H9 (cell line): ENCODE data around the gene WDR88. TPM values are rescaled to one million over a fixed set of nuclear protein-coding genes. Genes with fewer than 3 reads are reported as not detected.
A peak's percentile ranks its signal among the peaks of the same experiment; 100 is the strongest.
"Not testable (repeated sequence)": the region's sequence is repeated elsewhere in the genome, so short reads cannot be mapped to it uniquely, and the experiment has no call there.

Experiments used
- DNase-seq: peaks from one replicate; pipeline ENCODE4 v3.0.0-alpha.2; 2017
- H2AFZ ChIP-seq: one replicate; pipeline ENCODE4 v1.6.1; 2013; ENCODE audit warnings: mild to moderate bottlenecking, low read length, control low read depth, moderate library complexity
- H2AK5ac ChIP-seq: 2 replicates; pipeline ENCODE4 v1.6.1; 2013; ENCODE audit warnings: low read length, control low read depth, mixed read lengths; ENCODE audit not compliant: insufficient read length
- H2BK120ac ChIP-seq: one replicate; pipeline ENCODE4 v1.6.1; 2013; ENCODE audit warnings: low read depth, mild to moderate bottlenecking, low read length, control low read depth, inconsistent platforms; ENCODE audit not compliant: poor library complexity, severe bottlenecking
- H2BK12ac ChIP-seq: 2 replicates; pipeline ENCODE4 v1.6.1; 2013; ENCODE audit warnings: low read length, control low read depth, mixed read lengths, low read depth; ENCODE audit not compliant: insufficient read length
- H2BK15ac ChIP-seq: 2 replicates; pipeline ENCODE4 v1.6.1; 2013; ENCODE audit warnings: low read depth, low read length, control low read depth
- H2BK20ac ChIP-seq: one replicate; pipeline ENCODE4 v1.6.1; 2013; ENCODE audit warnings: low read depth, mild to moderate bottlenecking, low read length, control low read depth, inconsistent platforms; ENCODE audit not compliant: poor library complexity, severe bottlenecking
- H2BK5ac ChIP-seq: 2 replicates; pipeline ENCODE4 v1.6.1; 2013; ENCODE audit warnings: low read length, control low read depth, mixed read lengths; ENCODE audit not compliant: insufficient read length
- H3K14ac ChIP-seq: 2 replicates; pipeline ENCODE4 v1.6.1; 2013; ENCODE audit warnings: low read length, control low read depth; ENCODE audit not compliant: insufficient read depth
- H3K18ac ChIP-seq: 2 replicates; pipeline ENCODE4 v1.6.1; 2013; ENCODE audit warnings: low read depth, mild to moderate bottlenecking, mixed read lengths, low read length, control low read depth; ENCODE audit not compliant: insufficient read length
- H3K23ac ChIP-seq: 2 replicates; pipeline ENCODE4 v1.6.1; 2013; ENCODE audit warnings: low read length, control low read depth, mixed read lengths, low read depth; ENCODE audit not compliant: insufficient read length
- H3K23me2 ChIP-seq: 2 replicates; pipeline ENCODE4 v1.6.1; 2013; ENCODE audit warnings: low read depth, mild to moderate bottlenecking, mixed read lengths, low read length, control low read depth; ENCODE audit not compliant: insufficient read length, poor library complexity, severe bottlenecking
- H3K27ac ChIP-seq: 2 replicates; pipeline ENCODE4 v1.5.1; 2013; ENCODE audit warnings: low read length, control low read depth, mixed read lengths, low read depth; ENCODE audit not compliant: insufficient read length
- H3K27me3 ChIP-seq: 2 replicates; pipeline ENCODE4 v1.6.1; 2013; ENCODE audit warnings: low read length, control low read depth, inconsistent platforms; ENCODE audit not compliant: insufficient read depth
- H3K4ac ChIP-seq: 2 replicates; pipeline ENCODE4 v1.6.1; 2013; ENCODE audit warnings: low read depth, mild to moderate bottlenecking, control low read depth, inconsistent platforms, low read length, moderate library complexity
- H3K4me1 ChIP-seq: 2 replicates; pipeline ENCODE4 v1.6.1; 2013; ENCODE audit warnings: low read length, control low read depth, inconsistent platforms; ENCODE audit not compliant: insufficient read depth
- H3K4me2 ChIP-seq: 2 replicates; pipeline ENCODE4 v1.6.1; 2013; ENCODE audit warnings: low read length, control low read depth, mixed read lengths; ENCODE audit not compliant: insufficient read length, insufficient read depth
- H3K56ac ChIP-seq: 2 replicates; pipeline ENCODE4 v1.6.1; 2013; ENCODE audit warnings: low read depth, mild to moderate bottlenecking, mixed read lengths, low read length, control low read depth; ENCODE audit not compliant: insufficient read length
- H3K79me1 ChIP-seq: 2 replicates; pipeline ENCODE4 v1.6.1; 2013; ENCODE audit warnings: low read depth, mild to moderate bottlenecking, moderate library complexity, low read length, control low read depth, inconsistent platforms; ENCODE audit not compliant: insufficient read depth, poor library complexity, severe bottlenecking
- H3K79me2 ChIP-seq: 2 replicates; pipeline ENCODE4 v1.6.1; 2013; ENCODE audit warnings: low read length, control low read depth, inconsistent platforms; ENCODE audit not compliant: insufficient read depth
- H3K9ac ChIP-seq: 2 replicates; pipeline ENCODE4 v1.6.1; 2013; ENCODE audit warnings: low read length, control low read depth, mixed read lengths; ENCODE audit not compliant: insufficient read length; ENCODE audit errors: extremely low read depth
- H3K9me3 ChIP-seq: one replicate; pipeline ENCODE4 v1.6.1; 2013; ENCODE audit warnings: low read depth, low read length, inconsistent platforms; ENCODE audit not compliant: control insufficient read depth
- H3T11ph ChIP-seq: one replicate; pipeline ENCODE4 v1.6.1; 2013; ENCODE audit warnings: mild to moderate bottlenecking, low read length, control low read depth, inconsistent platforms
- H4K20me1 ChIP-seq: one replicate; pipeline ENCODE4 v1.6.1; 2013; ENCODE audit not compliant: control insufficient read depth, insufficient read length, insufficient read depth
- H4K5ac ChIP-seq: 2 replicates; pipeline ENCODE4 v1.6.1; 2013; ENCODE audit warnings: low read depth, mild to moderate bottlenecking, mixed read lengths, low read length, control low read depth; ENCODE audit not compliant: insufficient read length
- H4K8ac ChIP-seq: replicated peaks from 2 replicates; pipeline ENCODE4 v1.6.1; 2013; ENCODE audit warnings: low read length, control low read depth, mixed read lengths, low read depth; ENCODE audit not compliant: insufficient read length
- H4K91ac ChIP-seq: 2 replicates; pipeline ENCODE4 v1.6.1; 2013; ENCODE audit warnings: low read depth, mild to moderate bottlenecking, moderate library complexity, mixed read lengths, low read length, control low read depth; ENCODE audit not compliant: insufficient read length
- H3K27ac Mint-ChIP-seq, 3 experiments: 2 replicates in 2 of 3; 3 replicates in 1 of 3; pipeline ENCODE4 v1.8.0; 2020 to 2021; ENCODE audit warnings: mixed read lengths in 3 of 3, mild to moderate bottlenecking in 1 of 3, moderate library complexity in 1 of 3
- H3K27me3 Mint-ChIP-seq: 2 replicates; pipeline ENCODE4 v1.8.0; 2021; ENCODE audit warnings: low read depth, mild to moderate bottlenecking, moderate library complexity, mixed read lengths
- H3K36me3 Mint-ChIP-seq, 3 experiments: 2 replicates in 2 of 3; 3 replicates in 1 of 3; pipeline ENCODE4 v1.8.0; 2020 to 2021; ENCODE audit warnings: low read depth in 3 of 3, mixed read lengths in 3 of 3; ENCODE audit not compliant: insufficient read depth in 1 of 3
- H3K4me1 Mint-ChIP-seq, 2 experiments: 2 replicates each; pipeline ENCODE4 v1.8.0; 2020; ENCODE audit warnings: mixed read lengths in 2 of 2
- H3K4me3 Mint-ChIP-seq, 2 experiments: 2 replicates in 1 of 2; 3 replicates in 1 of 2; pipeline ENCODE4 v1.8.0; 2020 to 2021; ENCODE audit warnings: mild to moderate bottlenecking in 2 of 2, mixed read lengths in 2 of 2, moderate library complexity in 1 of 2
- H3K9me3 Mint-ChIP-seq, 2 experiments: 2 replicates in 1 of 2; 3 replicates in 1 of 2; pipeline ENCODE4 v1.8.0; 2020; ENCODE audit warnings: mild to moderate bottlenecking in 2 of 2, mixed read lengths in 2 of 2, moderate library complexity in 1 of 2
- WGBS: extraction: QIAGEN DNeasy Blood & Tissue Kit; methylation state at CpG from one replicate; pipeline ENCODE4 v1.1.7; 2013; ENCODE audit warnings: missing lambda C conversion rate, low lambda C conversion rate, mixed read lengths; ENCODE audit not compliant: insufficient read length; ENCODE audit errors: extremely low coverage; 5-methylcytosine and 5-hydroxymethylcytosine counted together
- total RNA-seq: library from RNA; stranded (reverse); gene quantifications from 2 replicates; pipeline ENCODE4 v1.2.1, GENCODE V29; 2021
- TF ChIP-seq, protein P1 (sequence below): fragments of 200-600 bp; sonication (generic); conservative IDR thresholded peaks from 3 replicates; pipeline ENCODE4 v1.8.0; 2021; ENCODE audit warnings: antibody characterized with exemption, mild to moderate bottlenecking

Gene WDR88
- total RNA-seq, 1 experiment from 2014 or later: not detected

DNA sequence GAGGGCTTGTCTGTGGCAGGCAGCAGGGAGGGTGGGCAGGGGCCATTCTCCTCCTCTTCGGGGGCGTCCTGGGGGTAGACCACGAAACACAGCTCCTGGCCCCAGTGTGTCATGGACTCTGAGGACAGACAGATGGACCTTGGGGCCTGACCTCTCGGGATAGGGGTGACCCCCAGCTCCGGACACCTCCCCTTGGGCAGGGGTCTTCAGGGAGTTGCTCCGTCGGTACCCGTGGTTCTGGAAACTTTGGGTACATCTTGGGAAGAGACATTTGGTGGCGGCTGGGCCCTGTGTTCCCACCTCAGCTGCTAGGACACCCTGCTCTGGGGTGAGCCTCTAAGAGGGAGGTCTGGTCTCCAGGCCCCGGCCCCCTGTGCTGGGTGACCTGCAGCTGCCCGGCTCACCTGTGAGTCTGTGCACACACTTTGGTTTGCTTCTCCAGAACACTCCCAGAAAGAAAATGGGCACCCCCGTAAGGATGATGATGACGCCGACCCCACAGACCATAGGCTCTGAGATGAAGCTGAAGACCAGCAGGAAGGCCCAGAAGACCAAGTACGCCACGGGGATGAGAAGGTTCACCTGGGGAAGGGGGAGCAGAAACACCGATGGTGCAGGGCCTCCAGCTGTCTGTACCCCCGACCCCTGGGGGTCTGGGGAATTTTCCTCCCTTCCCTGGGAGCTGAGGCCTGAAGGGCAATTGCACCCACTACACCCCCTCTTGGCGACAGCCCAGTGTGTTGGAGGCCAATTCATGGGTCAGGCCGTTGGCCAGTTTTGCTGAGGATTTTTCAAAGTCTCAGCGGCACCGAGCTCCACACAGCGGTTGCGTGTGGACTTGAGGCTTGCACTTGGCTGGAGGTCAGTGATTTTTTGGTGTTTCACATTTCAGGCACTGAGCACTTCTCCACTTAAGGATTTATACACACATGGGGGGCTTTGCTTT lies 77.3 kb downstream of the WDR88 start:
- Histone ChIP-seq H3K18ac (no peak overlapping the region), H3K4ac (no peak overlapping the region)
- no peak for DNase-seq

DNA sequence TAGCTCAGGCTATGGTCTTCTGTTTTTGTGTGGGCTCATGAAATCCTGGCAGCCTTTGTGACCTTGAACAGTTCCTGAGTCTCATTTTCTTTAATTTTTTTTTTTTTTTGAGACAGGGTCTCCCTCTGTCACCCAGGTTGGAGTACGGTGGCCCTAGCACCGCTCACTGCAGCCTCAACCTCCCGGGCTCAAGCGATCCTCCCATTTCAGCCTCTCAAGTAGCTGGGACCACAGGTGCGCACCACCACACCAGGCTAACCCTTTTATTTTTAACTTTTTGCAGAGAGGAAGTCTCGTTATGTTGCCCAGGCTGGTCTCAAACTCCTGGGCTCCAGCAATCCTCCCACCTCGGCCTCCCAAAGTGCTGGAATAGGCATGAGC lies 77.9 kb downstream of the WDR88 start:
- H3K4me1 Mint-ChIP-seq, H4K91ac ChIP-seq, H3K9me3 Mint-ChIP-seq, H3K79me2 ChIP-seq, H3K23me2 ChIP-seq, H2AFZ ChIP-seq, H3K27me3 ChIP-seq, H2BK15ac ChIP-seq, DNase-seq, H3K27me3 Mint-ChIP-seq, H3K18ac ChIP-seq, H3K4me3 Mint-ChIP-seq, H3K4ac ChIP-seq, H3K27ac ChIP-seq, H3K4me2 ChIP-seq, H2AK5ac ChIP-seq, H3K14ac ChIP-seq, H4K20me1 ChIP-seq, H2BK12ac ChIP-seq, H2BK120ac ChIP-seq, H2BK20ac ChIP-seq, H3T11ph ChIP-seq, H3K9me3 ChIP-seq, H3K9ac ChIP-seq, H3K36me3 Mint-ChIP-seq, H3K56ac ChIP-seq, H4K5ac ChIP-seq, H4K8ac ChIP-seq, H3K23ac ChIP-seq, H3K79me1 ChIP-seq, H3K4me1 ChIP-seq, H2BK5ac ChIP-seq, H3K27ac Mint-ChIP-seq: not testable (repeated sequence)
- WGBS: no CpG with 5 or more reads among the region's 7 CpGs

More for the DNA sequence above, 77.3 kb downstream of the WDR88 start:
- Histone ChIP-seq H3K4me2 (no peak overlapping the region), H3K14ac (no peak overlapping the region; the same call in 1 of the 2 replicates), H4K8ac (no peak overlapping the region), H3K4me1 (no peaks in the 10 kb centered on the region), H3K56ac (no peak overlapping the region), H3K9ac (no peak overlapping the region), H2BK20ac (no peak overlapping the region), H2AK5ac (no peak overlapping the region), H3K23me2 (no peaks in the 10 kb centered on the region), H3K79me1 (no peaks in the 10 kb centered on the region), H2BK15ac (no peak overlapping the region), H3T11ph (no peak overlapping the region), H3K9me3 (no peaks in the 10 kb centered on the region), H4K91ac (no peak overlapping the region), H3K23ac (no peak overlapping the region), H2BK5ac (no peak overlapping the region), H2AFZ (no peak overlapping the region), H4K20me1 (no peaks in the 10 kb centered on the region), H3K27me3 (no peaks in the 10 kb centered on the region), H4K5ac (no peak overlapping the region), H2BK12ac (no peak overlapping the region), H2BK120ac (no peak overlapping the region), H3K79me2 (no peaks in the 10 kb centered on the region), H3K27ac (no peak overlapping the region)
- Mint-ChIP-seq H3K27me3 (peaks cover 2% of the 10 kb centered on the region; the same call in 1 of the 2 replicates), H3K9me3 (no peaks in the 10 kb centered on the region), H3K4me1 (no peaks in the 10 kb centered on the region; a peak in 2 of 4 replicates), H3K4me3 (no peak overlapping the region), H3K27ac (peak overlapping the region in 2 of 3 experiments; percentile 18 to 66; a peak in 2 of 7 replicates), H3K36me3 (0 out of 7 replicates have a peak, but pooled peaks cover 0 to 3% (median 0%) of the 10 kb centered on the region in 3 experiments)
- TF ChIP-seq, protein P1, sequence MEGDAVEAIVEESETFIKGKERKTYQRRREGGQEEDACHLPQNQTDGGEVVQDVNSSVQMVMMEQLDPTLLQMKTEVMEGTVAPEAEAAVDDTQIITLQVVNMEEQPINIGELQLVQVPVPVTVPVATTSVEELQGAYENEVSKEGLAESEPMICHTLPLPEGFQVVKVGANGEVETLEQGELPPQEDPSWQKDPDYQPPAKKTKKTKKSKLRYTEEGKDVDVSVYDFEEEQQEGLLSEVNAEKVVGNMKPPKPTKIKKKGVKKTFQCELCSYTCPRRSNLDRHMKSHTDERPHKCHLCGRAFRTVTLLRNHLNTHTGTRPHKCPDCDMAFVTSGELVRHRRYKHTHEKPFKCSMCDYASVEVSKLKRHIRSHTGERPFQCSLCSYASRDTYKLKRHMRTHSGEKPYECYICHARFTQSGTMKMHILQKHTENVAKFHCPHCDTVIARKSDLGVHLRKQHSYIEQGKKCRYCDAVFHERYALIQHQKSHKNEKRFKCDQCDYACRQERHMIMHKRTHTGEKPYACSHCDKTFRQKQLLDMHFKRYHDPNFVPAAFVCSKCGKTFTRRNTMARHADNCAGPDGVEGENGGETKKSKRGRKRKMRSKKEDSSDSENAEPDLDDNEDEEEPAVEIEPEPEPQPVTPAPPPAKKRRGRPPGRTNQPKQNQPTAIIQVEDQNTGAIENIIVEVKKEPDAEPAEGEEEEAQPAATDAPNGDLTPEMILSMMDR: no peak
- no CpG with 5 or more reads among the region's 24 CpGs for whole genome bisulfite sequencing
